Endothelial cell of umbilical vein (primary cell): ENCODE measurements around the gene GALNT10. TPM values are rescaled to one million over a fixed set of nuclear protein-coding genes. Genes with fewer than 3 reads are reported as not detected.

Experiments used
- BruUV-seq: library from RNA; stranded (reverse); fragments of 400-500 nt; replicated peaks from 2 replicates; lab custom pipeline; 2021; lab: Mats Ljungman, UMichigan
- CTCF ChIA-PET: fragments of 300-600, 350-600 bp; sonication (Branson Sonifier 250); formaldehyde crosslinking; loops from one replicate; lab custom pipeline; 2021; ENCODE audit warnings: antibody characterized with exemption, inconsistent platforms; lab: Charles Lee
- POLR2A ChIA-PET: fragments of 300-600, 350-600 bp; sonication (Branson Sonifier 250); formaldehyde crosslinking; loops from one replicate; lab custom pipeline; 2021; ENCODE audit warnings: antibody characterized with exemption, inconsistent platforms; lab: Charles Lee
- DNase-seq: peaks from one replicate; pipeline ENCODE4 v3.0.0-alpha.2; 2011; ENCODE audit warnings: low read depth, low spot score
- FAIRE-seq: peaks from 2 replicates; lab custom pipeline; 2011; peaks lifted over from hg19 to GRCh38; lab: Jason Lieb, UNC
- H2AFZ ChIP-seq: 2 replicates; pipeline ENCODE4 v1.6.0; 2012; ENCODE audit warnings: low read depth, low read length, control low read depth, inconsistent platforms
- H3K27ac ChIP-seq: 2 replicates; pipeline ENCODE4 v1.5.1; 2011; ENCODE audit warnings: low read depth, mild to moderate bottlenecking, control low read depth, low read length, moderate library complexity; ENCODE audit not compliant: insufficient read depth
- H3K27me3 ChIP-seq, 2 experiments: 2 replicates each; pipeline versions ENCODE4 v1.6.0 to v1.6.1; 2011; ENCODE audit warnings: low read length in 2 of 2, mixed read lengths in 1 of 2; ENCODE audit not compliant: control insufficient read depth in 2 of 2, insufficient read depth in 2 of 2
- H3K36me3 ChIP-seq, 2 experiments: 2 replicates in 1 of 2; 3 replicates in 1 of 2; pipeline ENCODE4 v1.5.1; 2011; ENCODE audit warnings: low read length in 2 of 2, mild to moderate bottlenecking in 1 of 2, moderate library complexity in 1 of 2; ENCODE audit not compliant: control insufficient read depth in 2 of 2, insufficient read depth in 2 of 2; ENCODE audit errors: extremely low read depth in 1 of 2
- H3K4me1 ChIP-seq: 3 replicates; pipeline ENCODE4 v1.5.1; 2011; ENCODE audit warnings: mild to moderate bottlenecking, low read length; ENCODE audit not compliant: control insufficient read depth, insufficient read depth; ENCODE audit errors: extremely low read depth
- H3K4me2 ChIP-seq: 2 replicates; pipeline ENCODE4 v1.6.1; 2011; ENCODE audit warnings: low read length, control low read depth, mixed read lengths; ENCODE audit not compliant: insufficient read depth
- H3K4me3 ChIP-seq, 3 experiments: fragments of 200-600 bp in 1 of 3; sonication (generic), shearing (Covaris generic) in 1 of 3; replicated peaks in 1 of 3; 2 replicates each; pipeline ENCODE4 v1.5.1; 2011 to 2016; ENCODE audit warnings: control low read depth in 3 of 3, low read length in 3 of 3, mild to moderate bottlenecking in 2 of 3, inconsistent platforms in 1 of 3, low read depth in 1 of 3, moderate library complexity in 1 of 3; ENCODE audit not compliant: insufficient read depth in 1 of 3
- H3K79me2 ChIP-seq: 2 replicates; pipeline ENCODE4 v1.6.0; 2012; ENCODE audit warnings: low read length, inconsistent platforms; ENCODE audit not compliant: control insufficient read depth, insufficient read depth
- H3K9ac ChIP-seq: replicated peaks from 2 replicates; pipeline ENCODE3; 2011; ENCODE audit warnings: low read length, control low read depth; ENCODE audit not compliant: insufficient read depth; ENCODE audit errors: extremely low read depth
- H3K9me1 ChIP-seq: replicated peaks from 3 replicates; pipeline ENCODE4 v1.6.0; 2011; ENCODE audit warnings: mild to moderate bottlenecking, low read length; ENCODE audit not compliant: control insufficient read depth, insufficient read depth; ENCODE audit errors: extremely low read depth
- H3K9me3 ChIP-seq: replicated peaks from 2 replicates; pipeline ENCODE4 v1.5.1; 2012; ENCODE audit warnings: low read length, inconsistent platforms; ENCODE audit not compliant: control insufficient read depth, insufficient read depth
- H4K20me1 ChIP-seq: replicated peaks from 2 replicates; pipeline ENCODE3; 2011; ENCODE audit warnings: mild to moderate bottlenecking, low read length; ENCODE audit not compliant: control insufficient read depth, insufficient read depth; ENCODE audit errors: extremely low read depth
- CTCF ChIP-seq, 2 donors: IDR thresholded peaks; 1 replicate in 1 of 2; 2 replicates in 1 of 2; pipeline ENCODE4 v1.5.1; 2011; ENCODE audit warnings: low read length in 2 of 2, mild to moderate bottlenecking in 2 of 2, moderate library complexity in 2 of 2, control low read depth in 1 of 2, inconsistent platforms in 1 of 2, low read depth in 1 of 2; ENCODE audit not compliant: insufficient read depth in 1 of 2; ENCODE audit errors: extremely low read depth in 1 of 2
- EZH2 ChIP-seq: IDR thresholded peaks from 2 replicates; pipeline ENCODE4 v1.6.1; 2012; ENCODE audit warnings: borderline replicate concordance, low read depth, mild to moderate bottlenecking, moderate library complexity, low read length, inconsistent platforms; ENCODE audit not compliant: severe bottlenecking
- FOS ChIP-seq: IDR thresholded peaks from 2 replicates; pipeline ENCODE4 v1.6.1; 2011; ENCODE audit warnings: mild to moderate bottlenecking, low read length, moderate library complexity, borderline replicate concordance; ENCODE audit not compliant: insufficient read depth
- GATA2 ChIP-seq: IDR thresholded peaks from 2 replicates; pipeline ENCODE4 v1.7.0; 2011; ENCODE audit warnings: low read depth, mild to moderate bottlenecking, moderate library complexity, mixed read lengths, low read length; ENCODE audit not compliant: insufficient read length, insufficient read depth
- JUN ChIP-seq: IDR thresholded peaks from 2 replicates; pipeline ENCODE4 v1.6.1; 2011; ENCODE audit warnings: borderline replicate concordance, low read depth; ENCODE audit not compliant: insufficient read length, insufficient read depth
- MAX ChIP-seq: IDR thresholded peaks from 2 replicates; pipeline ENCODE4 v1.6.1; 2011; ENCODE audit not compliant: insufficient read depth, insufficient read length
- MYC ChIP-seq: IDR thresholded peaks from one replicate; pipeline ENCODE4 v1.6.1; 2011; ENCODE audit warnings: mild to moderate bottlenecking, low read depth, low read length
- POLR2A ChIP-seq: IDR thresholded peaks from 2 replicates; pipeline ENCODE4 v1.6.1; 2012; ENCODE audit warnings: low read depth, mild to moderate bottlenecking, control low read depth, low read length
- POLR2AphosphoS5 ChIP-seq: IDR thresholded peaks from 2 replicates; pipeline ENCODE4 v1.6.1; 2012; ENCODE audit warnings: low read depth, mild to moderate bottlenecking, control low read depth, low read length, moderate library complexity; ENCODE audit not compliant: insufficient read depth
- dilution Hi-C: fragments of 300-500 bp; cut with MboI; formaldehyde crosslinking; loops from one replicate; pipeline ENCODE4 v1.15.0; 2019; ENCODE audit warnings: low sequenced_read_pairs; ENCODE audit not compliant: extremely low pct_ligation_motif_present
- intact Hi-C: fragments of 100-400 bp; cut with micrococcal nuclease; formaldehyde crosslinking; loops from one replicate; pipeline ENCODE4 v1.10.0; 2022
- polyA plus RNA-seq, 4 experiments: library from polyadenylated mRNA; depleted of rRNA in 3 of 4; stranded (reverse) in 3 of 4; unstranded in 1 of 4; fragments of >200 nt; gene quantifications; 2 replicates each; pipeline versions ENCODE4 v1.2.1 to v1.2.3, GENCODE V29; 2011 to 2012; ENCODE audit warnings: missing spikeins in 1 of 4
- total RNA-seq: library from RNA; stranded (reverse); gene quantifications from 2 replicates; pipeline ENCODE4 v1.2.3, GENCODE V29; 2021

The GALNT10 gene
- total and polyA plus RNA-seq, 2 donors (not counting 3 experiments of a cell fraction or from before 2014, with no cell fraction given): 70.2 to 77.6 TPM

DNA sequence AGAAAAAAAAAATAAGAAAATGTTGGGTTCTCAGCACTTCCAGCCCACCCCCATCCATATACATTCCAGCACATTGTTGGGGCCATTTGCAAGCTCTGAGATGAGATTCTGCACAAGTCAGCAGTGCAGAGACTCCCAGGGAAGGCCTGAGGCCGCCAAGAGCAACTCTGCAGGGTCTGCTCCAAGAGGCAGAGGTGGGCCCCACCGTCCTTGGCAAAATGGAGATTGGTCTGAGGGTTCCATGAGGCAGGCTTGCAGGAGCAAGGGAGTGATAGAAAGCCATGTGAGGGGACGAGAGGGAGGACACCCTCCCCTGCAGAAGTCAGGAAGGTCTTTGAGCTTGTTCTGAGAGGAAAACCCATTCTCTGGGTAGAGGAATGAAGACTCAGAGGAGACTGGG, 203.3 kb downstream of the GALNT10 start:
- H3K79me2 ChIP-seq: no peaks in the 10 kb centered on the region
- intact Hi-C loops: no loop called here
- FAIRE-seq (no peak), DNase-seq (no peak)
- H3K9me1 ChIP-seq: no peaks in the 10 kb centered on the region
- no peak overlapping the region for H3K9ac ChIP-seq
- no peak overlapping the region for H3K4me3 ChIP-seq
- ChIA-PET POLR2A (interaction anchor here (0.8 kb wide), 1 partner anchor 107 kb away, joined by 3 read pairs; no protein-coding TSS in a partner anchor), CTCF (interaction anchor here (0.9 kb wide), 1 partner anchor 26 kb away, joined by 3 read pairs; no protein-coding TSS in a partner anchor)
- dilution Hi-C loops: no loop called here
- H3K9me3 ChIP-seq: no peaks in the 10 kb centered on the region
- H3K4me1 ChIP-seq: peaks cover 16% of the 10 kb centered on the region
- no peaks in the 10 kb centered on the region for H3K27me3 ChIP-seq
- H3K36me3 ChIP-seq: peaks cover 0 to 6% of the 10 kb centered on the region in 2 experiments
- H3K27ac ChIP-seq: no peak overlapping the region
- no peak for TF ChIP-seq CTCF (IDR thresholded peaks at IDR 0.05; ENCODE audit: extremely low read depth in 1 of 2, insufficient read depth in 1 of 2, low read depth in 1 of 2, low read length in 2 of 2)
- TF ChIP-seq JUN: no peak
- TF ChIP-seq EZH2: no peak
- no peak for TF ChIP-seq MAX
- TF ChIP-seq POLR2A: no peak
- no peak for TF ChIP-seq POLR2AphosphoS5
- no peak for TF ChIP-seq GATA2
- TF ChIP-seq FOS: no peak
- TF ChIP-seq MYC: no peak
- H2AFZ ChIP-seq: no peak overlapping the region
- no TSS peak for BruUV-seq
- H3K4me2 ChIP-seq: no peak overlapping the region
- H4K20me1 ChIP-seq: no peaks in the 10 kb centered on the region
